ENCODE data around the gene FKRP. TPM values are rescaled to one million over a fixed set of nuclear protein-coding genes. Genes with fewer than 3 reads are reported as not detected.
"Not testable (repeated sequence)": the region's sequence is repeated elsewhere in the genome, so short reads cannot be mapped to it uniquely, and the experiment has no call there.

FKRP gene
- total RNA-seq, 1 experiment from 2014 or later = 19.4 TPM

DNA sequence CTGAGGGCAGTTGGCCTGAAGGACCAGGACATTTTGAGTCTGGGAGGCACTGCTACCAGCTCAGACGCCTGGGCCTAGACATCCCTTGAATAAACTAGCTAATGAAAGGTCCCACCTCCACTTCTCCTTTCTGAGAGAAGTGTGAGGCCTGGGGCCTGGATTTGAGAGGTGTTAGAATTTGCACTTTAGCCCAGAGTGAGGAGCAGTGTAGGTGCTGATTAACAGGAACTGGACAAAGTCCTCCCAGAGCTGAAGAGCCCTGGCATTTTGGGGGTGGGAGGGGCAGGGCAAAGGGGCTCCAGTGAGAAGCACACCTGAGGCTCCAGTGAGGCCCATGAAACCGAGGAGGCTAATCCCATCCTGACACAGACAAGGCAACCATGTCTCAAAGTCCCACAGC, 57.7 kb downstream of the FKRP start:
- no peaks in the 10 kb centered on the region for H3K36me3 ChIP-seq (ENCODE audit: control insufficient read depth in 1 of 2, insufficient read depth in 2 of 2, low read length in 2 of 2)
- H3K9me2 ChIP-seq (ENCODE audit: insufficient read depth) = no peaks in the 10 kb centered on the region
- intact Hi-C loops (cut with micrococcal nuclease) = no loop called here
- no peak overlapping the region for H3K27ac ChIP-seq (ENCODE audit: low read depth, low read length)
- TF ChIP-seq, protein P1, sequence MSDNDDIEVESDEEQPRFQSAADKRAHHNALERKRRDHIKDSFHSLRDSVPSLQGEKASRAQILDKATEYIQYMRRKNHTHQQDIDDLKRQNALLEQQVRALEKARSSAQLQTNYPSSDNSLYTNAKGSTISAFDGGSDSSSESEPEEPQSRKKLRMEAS (IDR thresholded peaks at IDR 0.05) = no peak
- TF ChIP-seq FOSL1 (IDR thresholded peaks at IDR 0.05; ENCODE audit: low read depth) (no peak), CEBPB (IDR thresholded peaks at IDR 0.05; ENCODE audit: low read depth) (no peak), EZH2 (IDR thresholded peaks at IDR 0.05) (no peak), CBX3 (IDR thresholded peaks at IDR 0.05; ENCODE audit: low read depth) (no peak), SRF (IDR thresholded peaks at IDR 0.05; ENCODE audit: low read depth) (no peak), JUND (IDR thresholded peaks at IDR 0.05) (no peak), YY1 (IDR thresholded peaks at IDR 0.05; ENCODE audit: extremely low read depth, insufficient replicate concordance, low read depth, low read length) (no peak), ZFX (IDR thresholded peaks at IDR 0.05) (no peak), ZNF274 (IDR thresholded peaks at IDR 0.05; ENCODE audit: low read depth, low read length) (no peak), POLR2AphosphoS5 (IDR thresholded peaks at IDR 0.05; ENCODE audit: low read depth, low read length) (no peak), POLR2A (IDR thresholded peaks at IDR 0.05; ENCODE audit: borderline replicate concordance, extremely low read depth, insufficient read depth, insufficient read length) (no peak), ELF1 (IDR thresholded peaks at IDR 0.05; ENCODE audit: borderline replicate concordance, low read depth) (no peak), SIN3A (IDR thresholded peaks at IDR 0.05; ENCODE audit: low read depth) (no peak)
- TF ChIP-seq, protein P2, sequence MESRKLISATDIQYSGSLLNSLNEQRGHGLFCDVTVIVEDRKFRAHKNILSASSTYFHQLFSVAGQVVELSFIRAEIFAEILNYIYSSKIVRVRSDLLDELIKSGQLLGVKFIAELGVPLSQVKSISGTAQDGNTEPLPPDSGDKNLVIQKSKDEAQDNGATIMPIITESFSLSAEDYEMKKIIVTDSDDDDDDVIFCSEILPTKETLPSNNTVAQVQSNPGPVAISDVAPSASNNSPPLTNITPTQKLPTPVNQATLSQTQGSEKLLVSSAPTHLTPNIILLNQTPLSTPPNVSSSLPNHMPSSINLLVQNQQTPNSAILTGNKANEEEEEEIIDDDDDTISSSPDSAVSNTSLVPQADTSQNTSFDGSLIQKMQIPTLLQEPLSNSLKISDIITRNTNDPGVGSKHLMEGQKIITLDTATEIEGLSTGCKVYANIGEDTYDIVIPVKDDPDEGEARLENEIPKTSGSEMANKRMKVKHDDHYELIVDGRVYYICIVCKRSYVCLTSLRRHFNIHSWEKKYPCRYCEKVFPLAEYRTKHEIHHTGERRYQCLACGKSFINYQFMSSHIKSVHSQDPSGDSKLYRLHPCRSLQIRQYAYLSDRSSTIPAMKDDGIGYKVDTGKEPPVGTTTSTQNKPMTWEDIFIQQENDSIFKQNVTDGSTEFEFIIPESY (IDR thresholded peaks at IDR 0.05; ENCODE audit: extremely low read depth, insufficient replicate concordance, low read length) = no peak
- TF ChIP-seq, protein P3, sequence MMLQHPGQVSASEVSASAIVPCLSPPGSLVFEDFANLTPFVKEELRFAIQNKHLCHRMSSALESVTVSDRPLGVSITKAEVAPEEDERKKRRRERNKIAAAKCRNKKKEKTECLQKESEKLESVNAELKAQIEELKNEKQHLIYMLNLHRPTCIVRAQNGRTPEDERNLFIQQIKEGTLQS (IDR thresholded peaks at IDR 0.05) = no peak
- TF ChIP-seq, protein P4, sequence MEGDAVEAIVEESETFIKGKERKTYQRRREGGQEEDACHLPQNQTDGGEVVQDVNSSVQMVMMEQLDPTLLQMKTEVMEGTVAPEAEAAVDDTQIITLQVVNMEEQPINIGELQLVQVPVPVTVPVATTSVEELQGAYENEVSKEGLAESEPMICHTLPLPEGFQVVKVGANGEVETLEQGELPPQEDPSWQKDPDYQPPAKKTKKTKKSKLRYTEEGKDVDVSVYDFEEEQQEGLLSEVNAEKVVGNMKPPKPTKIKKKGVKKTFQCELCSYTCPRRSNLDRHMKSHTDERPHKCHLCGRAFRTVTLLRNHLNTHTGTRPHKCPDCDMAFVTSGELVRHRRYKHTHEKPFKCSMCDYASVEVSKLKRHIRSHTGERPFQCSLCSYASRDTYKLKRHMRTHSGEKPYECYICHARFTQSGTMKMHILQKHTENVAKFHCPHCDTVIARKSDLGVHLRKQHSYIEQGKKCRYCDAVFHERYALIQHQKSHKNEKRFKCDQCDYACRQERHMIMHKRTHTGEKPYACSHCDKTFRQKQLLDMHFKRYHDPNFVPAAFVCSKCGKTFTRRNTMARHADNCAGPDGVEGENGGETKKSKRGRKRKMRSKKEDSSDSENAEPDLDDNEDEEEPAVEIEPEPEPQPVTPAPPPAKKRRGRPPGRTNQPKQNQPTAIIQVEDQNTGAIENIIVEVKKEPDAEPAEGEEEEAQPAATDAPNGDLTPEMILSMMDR (IDR thresholded peaks at IDR 0.05 in 2 of 3, conservative IDR thresholded peaks at IDR 0.05 in 1 of 3; ENCODE audit: borderline replicate concordance in 1 of 3, insufficient read depth in 1 of 3, low read depth in 2 of 3, low read length in 2 of 3) = no peak
- H3K27me3 ChIP-seq (ENCODE audit: insufficient read depth, low read length) = no peaks in the 10 kb centered on the region
- no peak overlapping the region for H3K4me3 ChIP-seq (replicated peaks in 1 of 2; ENCODE audit: low read depth in 1 of 2, low read length in 2 of 2)
- ChIA-PET CTCF (no interaction called here), RAD21 (ENCODE audit: low non-redundant PET in 1 of 2, low total read pairs in 2 of 2, uncharacterized antibody in 2 of 2, unreplicated experiment in 2 of 2) (no interaction called here), POLR2A (interaction anchor here (1.5 kb wide), 1 partner anchor 15 kb away, joined by 5 read pairs; the partner anchor contains the start of gene SLC1A5)
- no peaks in the 10 kb centered on the region for H3K9me3 ChIP-seq (ENCODE audit: control insufficient read depth in 1 of 2, insufficient read depth in 1 of 2, low read depth in 1 of 2, low read length in 2 of 2)
- H3K4me1 ChIP-seq (ENCODE audit: control insufficient read depth in 1 of 2, insufficient read depth in 2 of 2, low read length in 2 of 2) = no peaks in the 10 kb centered on the region; a peak in 1 of 4 replicates
- H3K9ac ChIP-seq (ENCODE audit: low read length) = no peak overlapping the region
- H3K79me2 ChIP-seq (ENCODE audit: insufficient read depth, low read length) = no peaks in the 10 kb centered on the region
- H2AFZ ChIP-seq (ENCODE audit: low read depth, low read length, poor library complexity, severe bottlenecking) = no peak overlapping the region
- BruUV-seq (replicated peaks) = no TSS peak
- H3K4me2 ChIP-seq (ENCODE audit: low read length) = no peak overlapping the region
- ATAC-seq (no peak), DNase-seq (ENCODE audit: low read depth, low spot score) (no peak)
- H4K20me1 ChIP-seq (ENCODE audit: insufficient read depth) = no peaks in the 10 kb centered on the region

DNA sequence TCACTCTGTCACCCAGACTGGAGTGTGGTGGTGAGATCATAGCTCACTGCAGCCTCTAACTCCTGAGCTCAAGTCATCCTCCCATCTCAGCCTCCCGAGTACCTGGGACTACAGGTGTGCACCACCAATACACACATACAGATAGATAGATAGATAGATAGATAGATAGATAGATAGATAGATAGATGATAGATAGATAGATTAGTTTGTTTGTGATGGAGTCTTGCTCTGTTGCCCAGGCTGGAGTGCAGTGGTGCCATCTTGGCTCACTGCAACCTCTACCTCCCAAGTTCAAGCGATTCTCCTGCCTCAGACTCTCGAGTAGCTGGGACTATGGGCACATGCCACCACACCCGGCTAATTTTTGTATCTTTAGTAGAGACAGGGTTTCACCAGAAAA, 58.6 kb downstream of the FKRP start:
- H3K27me3 ChIP-seq (ENCODE audit: insufficient read depth, low read length); H3K9me2 ChIP-seq (ENCODE audit: insufficient read depth); RAD21 ChIA-PET (ENCODE audit: low non-redundant PET in 1 of 2, low total read pairs in 2 of 2, uncharacterized antibody in 2 of 2, unreplicated experiment in 2 of 2); H2AFZ ChIP-seq (ENCODE audit: low read depth, low read length, poor library complexity, severe bottlenecking); H3K4me1 ChIP-seq (ENCODE audit: control insufficient read depth in 1 of 2, insufficient read depth in 2 of 2, low read length in 2 of 2); H4K20me1 ChIP-seq (ENCODE audit: insufficient read depth); H3K36me3 ChIP-seq (ENCODE audit: control insufficient read depth in 1 of 2, insufficient read depth in 2 of 2, low read length in 2 of 2); DNase-seq (ENCODE audit: low read depth, low spot score); intact Hi-C loops (cut with micrococcal nuclease); BruUV-seq (replicated peaks); H3K4me2 ChIP-seq (ENCODE audit: low read length); H3K27ac ChIP-seq (ENCODE audit: low read depth, low read length); ATAC-seq; H3K4me3 ChIP-seq (replicated peaks in 1 of 2; ENCODE audit: low read depth in 1 of 2, low read length in 2 of 2); H3K9me3 ChIP-seq (ENCODE audit: control insufficient read depth in 1 of 2, insufficient read depth in 1 of 2, low read depth in 1 of 2, low read length in 2 of 2); H3K9ac ChIP-seq (ENCODE audit: low read length); H3K79me2 ChIP-seq (ENCODE audit: insufficient read depth, low read length): not testable (repeated sequence)
- ChIA-PET CTCF (interaction anchor here (1.4 kb wide), 1 partner anchor 25 kb away, joined by 3 read pairs; no protein-coding TSS in a partner anchor), POLR2A (interaction anchor here (1.5 kb wide), 1 partner anchor 16 kb away, joined by 5 read pairs; the partner anchor contains the start of gene SLC1A5)
